ENCODE results near the gene PNPLA3. TPM values are rescaled to one million over a fixed set of nuclear protein-coding genes. Genes with fewer than 3 reads are reported as not detected.
A peak's percentile ranks its signal among the peaks of the same experiment; 100 is the strongest.

PNPLA3 gene
- total RNA-seq, 1 donor from 2014 or later: 28.3 TPM

DNA sequence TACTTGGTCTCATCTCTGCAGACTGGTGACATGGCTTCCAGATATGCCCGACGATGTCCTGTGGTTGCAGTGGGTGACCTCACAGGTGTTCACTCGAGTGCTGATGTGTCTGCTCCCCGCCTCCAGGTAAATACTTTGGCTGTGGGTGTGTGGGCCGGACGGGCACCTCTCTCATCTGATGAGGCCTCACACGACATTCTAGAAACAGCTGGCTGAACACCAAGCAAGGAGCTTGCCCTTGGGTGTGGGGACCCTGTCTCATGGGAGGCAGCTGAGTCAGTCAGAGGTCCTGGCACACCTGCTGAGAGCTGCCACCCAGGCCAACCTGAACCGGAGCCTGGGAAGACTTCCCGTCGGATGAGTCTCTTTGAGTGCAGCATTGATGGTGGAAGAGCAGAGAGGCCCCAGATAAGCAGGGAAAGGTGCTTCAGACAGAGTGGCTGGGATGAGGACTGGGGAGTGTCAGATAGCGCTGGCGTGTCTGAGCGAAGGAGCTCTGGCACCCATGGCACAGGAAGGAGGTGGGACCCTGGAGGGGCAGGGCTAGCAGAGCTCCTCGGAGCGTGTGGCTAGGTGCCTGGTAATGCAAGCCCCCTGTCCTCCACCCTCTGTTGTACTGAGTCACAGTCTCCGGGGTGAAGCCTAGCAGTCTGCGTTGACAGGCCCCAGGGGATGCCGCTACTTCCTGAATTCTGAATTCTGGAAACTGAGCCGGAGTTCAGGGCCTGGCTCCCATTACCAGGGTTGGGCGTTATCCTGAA lies 21.2 kb downstream of the PNPLA3 start:
- no peak for DNase-seq (ENCODE audit: low read depth, low spot score)
- TF ChIP-seq, protein P1, sequence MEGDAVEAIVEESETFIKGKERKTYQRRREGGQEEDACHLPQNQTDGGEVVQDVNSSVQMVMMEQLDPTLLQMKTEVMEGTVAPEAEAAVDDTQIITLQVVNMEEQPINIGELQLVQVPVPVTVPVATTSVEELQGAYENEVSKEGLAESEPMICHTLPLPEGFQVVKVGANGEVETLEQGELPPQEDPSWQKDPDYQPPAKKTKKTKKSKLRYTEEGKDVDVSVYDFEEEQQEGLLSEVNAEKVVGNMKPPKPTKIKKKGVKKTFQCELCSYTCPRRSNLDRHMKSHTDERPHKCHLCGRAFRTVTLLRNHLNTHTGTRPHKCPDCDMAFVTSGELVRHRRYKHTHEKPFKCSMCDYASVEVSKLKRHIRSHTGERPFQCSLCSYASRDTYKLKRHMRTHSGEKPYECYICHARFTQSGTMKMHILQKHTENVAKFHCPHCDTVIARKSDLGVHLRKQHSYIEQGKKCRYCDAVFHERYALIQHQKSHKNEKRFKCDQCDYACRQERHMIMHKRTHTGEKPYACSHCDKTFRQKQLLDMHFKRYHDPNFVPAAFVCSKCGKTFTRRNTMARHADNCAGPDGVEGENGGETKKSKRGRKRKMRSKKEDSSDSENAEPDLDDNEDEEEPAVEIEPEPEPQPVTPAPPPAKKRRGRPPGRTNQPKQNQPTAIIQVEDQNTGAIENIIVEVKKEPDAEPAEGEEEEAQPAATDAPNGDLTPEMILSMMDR (conservative IDR thresholded peaks at IDR 0.05): no peak
- peaks cover 25% of the 10 kb centered on the region for H3K36me3 Mint-ChIP-seq (ENCODE audit: low read depth)
- H3K27me3 Mint-ChIP-seq (ENCODE audit: low read depth): no peaks in the 10 kb centered on the region
- no peaks in the 10 kb centered on the region for H3K9me3 Mint-ChIP-seq
- peaks cover 11% of the 10 kb centered on the region for H3K4me1 Mint-ChIP-seq
- H3K27ac Mint-ChIP-seq (ENCODE audit: unreplicated experiment): peak overlapping the region; percentile 19
- H3K4me3 Mint-ChIP-seq: no peak overlapping the region

DNA sequence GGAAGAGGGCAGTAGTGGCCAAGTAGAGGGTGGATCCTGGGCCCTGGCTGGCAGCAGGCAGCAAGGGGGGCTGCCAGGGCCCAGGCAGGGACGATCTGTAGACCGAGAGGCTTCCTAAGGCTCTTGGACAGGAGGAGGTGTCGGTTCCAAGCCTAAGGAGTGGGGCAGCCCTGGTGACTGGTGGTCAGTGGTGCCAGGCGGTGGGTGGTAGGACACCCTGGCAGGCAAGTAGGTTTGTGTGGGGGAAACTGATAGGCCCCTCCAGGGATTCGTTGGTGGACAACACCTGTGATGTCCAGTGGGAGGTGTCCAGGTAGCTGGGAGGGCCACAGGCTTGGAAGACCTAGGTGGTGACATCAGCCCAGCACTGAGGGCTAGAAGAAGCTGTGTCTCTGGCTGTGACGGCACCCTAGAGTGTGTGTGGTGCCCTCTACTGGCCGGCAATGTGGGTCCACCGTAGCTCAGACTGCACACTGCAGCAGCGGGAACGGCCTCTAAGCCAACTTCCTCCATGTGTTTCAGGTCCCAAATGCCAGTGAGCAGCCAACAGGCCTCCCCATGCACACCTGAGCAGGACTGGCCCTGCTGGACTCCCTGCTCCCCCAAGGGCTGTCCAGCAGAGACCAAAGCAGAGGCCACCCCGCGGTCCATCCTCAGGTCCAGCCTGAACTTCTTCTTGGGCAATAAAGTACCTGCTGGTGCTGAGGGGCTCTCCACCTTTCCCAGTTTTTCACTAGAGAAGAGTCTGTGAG lies 22.2 kb downstream of the PNPLA3 start:
- Mint-ChIP-seq H3K4me1 (peaks cover 11% of the 10 kb centered on the region), H3K36me3 (ENCODE audit: low read depth) (peaks cover 25% of the 10 kb centered on the region), H3K27me3 (ENCODE audit: low read depth) (no peaks in the 10 kb centered on the region), H3K9me3 (no peaks in the 10 kb centered on the region), H3K27ac (ENCODE audit: unreplicated experiment) (no peak overlapping the region), H3K4me3 (peak overlapping the region; percentile 12)
- peak; percentile 68 for DNase-seq (ENCODE audit: low read depth, low spot score)
- TF ChIP-seq, protein P1 (conservative IDR thresholded peaks at IDR 0.05): peak; percentile 74

DNA sequence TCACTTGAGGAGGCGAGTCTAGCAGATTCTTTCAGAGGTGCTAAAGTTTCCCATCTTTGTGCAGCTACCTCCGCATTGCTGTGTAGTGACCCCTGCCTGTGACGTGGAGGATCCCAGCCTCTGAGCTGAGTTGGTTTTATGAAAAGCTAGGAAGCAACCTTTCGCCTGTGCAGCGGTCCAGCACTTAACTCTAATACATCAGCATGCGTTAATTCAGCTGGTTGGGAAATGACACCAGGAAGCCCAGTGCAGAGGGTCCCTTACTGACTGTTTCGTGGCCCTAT lies 22.7 kb downstream of the PNPLA3 start:
- TF ChIP-seq, protein P1 (conservative IDR thresholded peaks at IDR 0.05): no peak
- DNase-seq (ENCODE audit: low read depth, low spot score): no peak
- Mint-ChIP-seq H3K4me1 (peaks cover 11% of the 10 kb centered on the region), H3K27ac (ENCODE audit: unreplicated experiment) (no peak overlapping the region), H3K4me3 (no peak overlapping the region), H3K9me3 (no peaks in the 10 kb centered on the region), H3K27me3 (ENCODE audit: low read depth) (no peaks in the 10 kb centered on the region), H3K36me3 (ENCODE audit: low read depth) (peaks cover 23% of the 10 kb centered on the region)

DNA sequence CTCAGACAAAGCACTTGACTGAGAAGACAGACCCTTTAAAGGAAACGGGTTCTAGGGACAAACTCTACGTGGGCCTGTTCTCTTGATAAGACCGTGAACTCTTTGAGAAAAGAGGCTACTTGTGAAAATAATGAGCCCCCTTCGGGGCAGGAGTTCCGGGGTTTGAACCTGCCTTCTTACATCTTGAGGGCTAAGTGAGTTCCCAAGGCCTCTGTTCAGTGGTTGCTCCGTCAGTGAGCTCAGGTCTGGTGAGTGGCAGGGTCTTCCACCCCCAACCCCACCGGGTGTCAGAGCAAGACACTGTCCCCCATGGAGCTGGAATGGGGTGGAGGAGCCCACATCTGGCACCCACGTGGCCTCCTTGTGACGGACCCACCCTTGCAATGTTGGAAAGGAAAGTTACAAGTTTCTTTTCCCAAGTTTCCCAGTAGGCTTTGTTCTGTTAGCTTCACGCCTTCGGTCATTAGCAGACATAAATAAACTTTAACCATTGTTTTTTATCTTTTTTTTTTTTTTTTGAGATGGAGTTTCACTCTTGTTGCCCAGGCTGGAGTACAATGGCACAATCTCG lies 25.3 kb downstream of the PNPLA3 start:
- Mint-ChIP-seq H3K36me3 (ENCODE audit: low read depth) (peaks cover 5% of the 10 kb centered on the region), H3K4me3 (no peak overlapping the region), H3K4me1 (peaks cover 13% of the 10 kb centered on the region), H3K9me3 (no peaks in the 10 kb centered on the region), H3K27me3 (ENCODE audit: low read depth) (no peaks in the 10 kb centered on the region), H3K27ac (ENCODE audit: unreplicated experiment) (no peak overlapping the region)
- TF ChIP-seq, protein P1 (conservative IDR thresholded peaks at IDR 0.05): no peak
- no peak for DNase-seq (ENCODE audit: low read depth, low spot score)

DNA sequence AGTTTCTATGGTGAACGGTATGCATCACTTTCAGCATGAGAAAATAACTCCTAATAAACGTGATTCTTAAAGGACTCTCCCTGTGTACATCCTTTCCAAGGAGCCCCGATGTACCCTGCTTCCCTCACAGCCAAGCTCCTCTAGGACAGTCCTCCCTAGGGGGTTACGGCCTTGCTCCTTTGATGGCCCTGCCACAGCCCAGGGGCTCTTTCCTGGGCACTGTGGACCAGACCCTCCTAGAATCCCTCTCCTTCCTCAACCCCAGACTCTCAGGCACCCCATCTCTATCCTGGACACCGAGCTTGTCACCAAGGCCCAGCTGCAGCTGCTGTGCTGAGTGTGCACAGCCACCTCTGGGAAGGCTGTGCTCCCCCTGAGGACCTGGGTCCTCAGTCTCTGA lies 27.8 kb downstream of the PNPLA3 start:
- peak overlapping the region; percentile 23 for H3K4me3 Mint-ChIP-seq
- no peak for DNase-seq (ENCODE audit: low read depth, low spot score)
- no peak overlapping the region for H3K27ac Mint-ChIP-seq (ENCODE audit: unreplicated experiment)
- no peaks in the 10 kb centered on the region for H3K9me3 Mint-ChIP-seq
- TF ChIP-seq, protein P1 (conservative IDR thresholded peaks at IDR 0.05): no peak
- H3K4me1 Mint-ChIP-seq: peaks cover 29% of the 10 kb centered on the region
- peaks cover 2% of the 10 kb centered on the region for H3K36me3 Mint-ChIP-seq (ENCODE audit: low read depth)
- H3K27me3 Mint-ChIP-seq (ENCODE audit: low read depth): no peaks in the 10 kb centered on the region

Measured in neural crest cell (in vitro differentiated cells).